RPMI8226 (cell line): ENCODE measurements around the gene SLC25A30.
"Not testable (repeated sequence)": the region's sequence is repeated elsewhere in the genome, so short reads cannot be mapped to it uniquely, and the experiment has no call there.

Source experiments
- DNase-seq: peaks from one replicate; pipeline ENCODE4 v3.0.0-alpha.2; 2015

The SLC25A30 gene

DNA sequence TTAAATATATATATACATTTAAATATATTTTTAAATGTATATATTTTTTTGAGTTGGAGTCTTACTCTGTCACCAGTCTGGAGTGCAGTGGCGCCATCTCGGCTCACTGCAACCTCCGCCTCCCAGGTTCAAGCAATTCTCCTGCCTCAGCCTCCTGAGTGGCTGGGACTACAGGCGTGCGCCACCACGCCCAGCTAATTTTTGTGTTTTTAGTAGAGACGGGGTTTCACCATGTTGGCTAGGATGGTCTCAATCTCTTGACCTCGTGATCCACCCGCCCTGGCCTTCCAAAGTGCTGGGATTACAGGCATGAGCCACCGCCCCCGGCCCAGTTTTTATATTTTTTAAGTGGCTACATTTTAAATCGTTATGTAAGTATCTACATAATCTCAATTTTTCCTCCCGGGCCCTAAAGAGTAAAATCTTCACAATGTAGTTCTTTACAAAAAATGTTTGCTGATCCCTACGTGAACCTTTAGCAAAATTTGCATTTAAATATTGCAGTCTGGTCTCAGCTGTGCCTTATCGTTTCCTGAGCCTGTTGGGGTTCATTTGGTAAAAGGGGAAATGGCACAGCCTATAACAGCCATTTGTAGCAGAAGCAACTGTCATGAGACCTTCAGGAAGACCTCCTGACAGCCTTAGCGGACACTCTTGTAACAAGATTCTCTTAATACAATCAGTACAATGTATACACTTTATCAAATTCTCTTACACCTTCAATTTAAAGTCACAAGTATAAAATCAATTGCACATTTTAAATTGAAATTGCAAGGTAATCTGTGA, 8.1 kb upstream of the SLC25A30 start:
- DNase-seq = not testable (repeated sequence)

GRCh38 chr13:45422731-45423292, 4.6 kb upstream of the SLC25A30 start:
- DNase-seq = no peak

DNA sequence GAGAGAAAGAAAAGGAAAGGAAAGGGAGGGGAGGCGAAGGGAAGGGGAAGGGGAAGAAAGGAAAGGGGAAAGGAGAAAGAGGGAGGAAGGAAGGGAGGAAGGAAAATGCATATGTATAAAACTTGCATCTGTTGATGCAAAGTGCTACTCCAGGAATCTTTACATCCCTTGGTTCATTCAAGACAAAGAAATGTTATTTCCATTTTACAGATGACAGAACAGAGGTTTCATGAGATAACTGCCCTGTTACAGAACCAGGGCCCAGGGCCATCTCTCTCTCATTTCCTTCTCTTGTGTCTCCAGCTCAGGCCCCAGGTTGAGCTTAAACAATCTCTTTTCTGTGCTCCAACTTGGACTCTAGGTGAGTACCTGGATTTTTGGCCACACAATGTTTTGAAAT, 1.8 kb upstream of the SLC25A30 start:
- DNase-seq = no peak

- not testable (repeated sequence) for DNase-seq
These were observed 1.2 kb upstream of the SLC25A30 start for GRCh38 chr13:45419389-45419788.

DNA sequence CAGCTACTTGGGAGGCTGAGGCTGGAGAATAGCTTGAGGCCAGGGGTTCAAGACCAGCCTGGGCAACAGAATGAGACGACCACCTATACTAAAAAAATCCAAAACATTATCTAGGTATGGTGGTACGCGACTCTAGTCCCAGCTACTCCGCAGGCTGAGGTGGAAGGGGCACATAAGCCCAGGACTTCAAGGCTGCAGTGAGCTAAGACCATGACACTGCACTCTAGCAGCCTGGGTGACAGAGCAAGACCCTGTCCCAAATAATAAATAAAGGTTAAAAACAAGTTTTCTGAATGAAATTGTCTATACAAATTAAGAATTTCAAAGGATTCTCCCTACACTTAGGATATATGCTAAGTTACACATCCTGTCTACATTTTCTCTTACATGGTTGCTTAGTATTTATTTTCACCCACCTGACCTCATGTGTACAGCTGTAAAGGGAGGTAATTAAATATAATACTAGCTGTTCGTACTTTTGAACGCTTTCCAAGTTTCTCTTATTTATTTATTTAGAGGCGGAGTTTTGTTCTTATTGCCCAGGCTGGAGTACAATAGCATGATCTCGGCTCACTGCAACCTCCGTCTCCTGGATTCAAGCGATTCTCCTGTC, 1.6 kb downstream of the SLC25A30 start:
- peak; percentile 13 for DNase-seq

- DNase-seq = no peak
These were observed 3.1 kb downstream of the SLC25A30 start for GRCh38 chr13:45415112-45415511.

DNA sequence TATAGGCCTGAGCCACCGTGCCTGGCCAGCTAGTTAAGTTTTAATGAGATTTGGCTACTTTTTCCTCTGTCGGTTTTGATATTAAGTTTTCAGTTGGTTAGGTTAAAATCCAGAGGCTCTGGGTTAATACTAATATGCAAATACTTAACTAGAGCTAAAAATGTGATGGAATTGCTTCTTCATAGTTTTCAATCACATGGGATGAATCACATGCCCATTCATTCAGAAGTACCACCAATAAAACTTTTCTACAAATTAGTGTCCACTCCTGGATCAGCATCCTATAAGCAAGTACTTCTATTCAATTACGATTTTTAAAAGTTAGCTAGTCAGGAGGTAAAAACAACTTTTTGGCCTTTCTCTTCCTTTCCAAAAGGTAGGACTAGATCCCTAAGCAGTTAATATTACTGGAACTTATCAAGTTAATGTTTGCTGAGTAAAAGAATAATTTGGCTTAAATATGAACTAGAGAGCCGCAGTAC, 4.3 kb downstream of the SLC25A30 start:
- no peak for DNase-seq

GRCh38 chr13:45412274-45413049, 5.7 kb downstream of the SLC25A30 start:
- DNase-seq = no peak

GRCh38 chr13:45411631-45412030, 6.5 kb downstream of the SLC25A30 start:
- no peak for DNase-seq

GRCh38 chr13:45411221-45411620, 7.0 kb downstream of the SLC25A30 start:
- DNase-seq = no peak

- no peak for DNase-seq
These were observed 7.7 kb downstream of the SLC25A30 start for GRCh38 chr13:45410466-45410865.

DNA sequence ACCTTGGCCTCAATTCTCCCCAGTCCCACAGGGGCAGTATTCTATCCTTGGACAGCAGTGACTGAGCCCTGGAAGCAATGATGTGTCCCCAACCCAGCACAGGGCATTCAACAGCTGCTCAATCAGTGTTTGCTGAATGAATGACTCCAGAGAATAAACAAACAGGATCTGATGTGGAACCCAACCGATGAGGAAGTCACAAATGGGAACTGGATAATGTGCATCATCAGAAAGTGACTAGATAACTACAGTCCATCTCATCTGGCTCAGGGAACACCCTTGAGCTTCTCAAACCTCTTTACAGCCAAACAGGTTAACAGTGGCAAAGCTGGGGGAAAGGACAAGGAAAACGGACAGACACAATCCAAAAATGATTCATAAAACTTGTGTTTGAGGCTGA, 8.2 kb downstream of the SLC25A30 start:
- DNase-seq = no peak

DNA sequence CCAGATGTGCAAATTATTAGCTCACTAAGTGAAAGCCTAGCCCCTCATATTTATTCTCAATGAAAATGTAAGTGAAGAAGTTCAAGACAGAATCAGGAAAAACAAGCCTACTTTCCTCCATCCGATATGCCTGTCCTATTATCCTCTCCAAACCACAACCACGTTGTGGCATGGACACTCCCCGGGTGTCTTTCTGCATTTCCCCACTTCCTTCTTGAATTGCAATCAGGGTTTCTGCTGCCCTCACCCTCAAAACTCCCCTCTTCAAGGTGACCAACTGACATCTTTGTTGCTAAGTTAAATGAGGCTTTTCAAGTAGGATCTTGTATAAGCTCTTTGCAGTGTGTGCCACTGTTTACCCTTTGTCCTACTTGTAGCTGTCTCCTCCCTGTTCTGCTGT, 11.8 kb downstream of the SLC25A30 start:
- no peak for DNase-seq

DNA sequence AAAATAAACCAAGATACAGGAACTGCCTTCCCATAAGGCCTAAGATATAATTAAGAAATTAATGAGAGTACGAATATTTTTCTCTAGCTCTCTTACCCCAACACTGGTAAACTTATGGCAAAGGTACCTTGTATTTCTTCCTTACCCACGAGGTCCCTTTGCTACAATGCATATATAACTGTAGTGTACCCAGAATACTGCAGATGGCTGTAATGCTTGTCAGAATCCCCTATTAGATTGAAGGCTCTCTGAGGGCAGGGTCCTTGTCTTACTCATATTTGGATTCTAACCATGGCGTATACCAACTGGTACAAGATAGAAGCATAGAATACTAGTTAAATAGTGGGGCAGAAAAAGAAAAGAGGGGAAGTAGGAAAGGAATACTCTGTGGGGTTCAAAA, 15.1 kb downstream of the SLC25A30 start:
- DNase-seq = no peak

GRCh38 chr13:45402641-45403040, 15.5 kb downstream of the SLC25A30 start:
- no peak for DNase-seq

GRCh38 chr13:45401314-45401713, 16.9 kb downstream of the SLC25A30 start:
- no peak for DNase-seq

DNA sequence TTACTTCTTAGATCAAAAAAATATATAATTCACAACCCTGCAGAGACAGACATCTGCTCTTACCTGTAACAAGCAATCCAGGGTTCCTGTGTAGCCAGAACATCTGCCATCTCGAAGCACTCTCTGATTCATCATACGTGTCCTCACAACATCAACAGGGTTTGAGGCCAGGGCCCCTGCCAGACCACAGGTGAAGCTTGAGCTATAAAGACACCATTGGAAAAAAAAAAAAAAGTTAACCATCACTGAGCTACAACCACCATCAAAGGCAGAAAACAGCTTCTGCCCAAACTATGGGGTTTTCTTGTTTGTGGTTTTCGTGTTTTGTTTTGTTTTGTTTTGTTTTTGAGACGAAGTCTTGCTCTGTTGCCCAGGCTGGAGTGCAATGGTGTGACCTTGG, 19.3 kb downstream of the SLC25A30 start:
- DNase-seq = no peak

DNA sequence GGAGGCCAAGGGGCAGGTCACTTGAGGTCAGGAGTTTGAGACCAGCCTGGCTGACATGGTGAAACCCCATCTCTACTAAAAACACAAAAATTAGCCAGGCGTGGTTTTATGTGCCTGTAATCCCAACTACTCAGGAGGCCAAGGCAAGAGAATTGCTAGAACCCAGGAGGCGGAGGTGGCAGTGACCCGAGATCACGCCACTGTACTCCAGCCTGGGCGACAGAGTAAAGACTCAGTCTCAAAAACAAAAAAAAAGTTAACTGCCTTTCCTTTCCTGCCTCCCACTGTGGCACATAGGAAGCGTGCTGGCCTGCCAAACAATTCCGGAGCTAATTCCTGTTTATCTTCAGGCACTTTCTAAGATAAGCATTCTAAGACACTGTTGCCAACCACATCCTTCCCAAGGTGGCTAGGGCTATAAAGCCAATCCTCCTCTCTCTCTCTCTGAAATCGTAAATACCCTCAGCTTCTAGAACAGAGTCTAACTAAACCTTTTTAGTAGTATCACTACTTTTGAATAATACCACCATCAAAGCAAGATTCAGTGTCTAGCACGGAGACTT, 21.6 kb downstream of the SLC25A30 start:
- no peak for DNase-seq

DNA sequence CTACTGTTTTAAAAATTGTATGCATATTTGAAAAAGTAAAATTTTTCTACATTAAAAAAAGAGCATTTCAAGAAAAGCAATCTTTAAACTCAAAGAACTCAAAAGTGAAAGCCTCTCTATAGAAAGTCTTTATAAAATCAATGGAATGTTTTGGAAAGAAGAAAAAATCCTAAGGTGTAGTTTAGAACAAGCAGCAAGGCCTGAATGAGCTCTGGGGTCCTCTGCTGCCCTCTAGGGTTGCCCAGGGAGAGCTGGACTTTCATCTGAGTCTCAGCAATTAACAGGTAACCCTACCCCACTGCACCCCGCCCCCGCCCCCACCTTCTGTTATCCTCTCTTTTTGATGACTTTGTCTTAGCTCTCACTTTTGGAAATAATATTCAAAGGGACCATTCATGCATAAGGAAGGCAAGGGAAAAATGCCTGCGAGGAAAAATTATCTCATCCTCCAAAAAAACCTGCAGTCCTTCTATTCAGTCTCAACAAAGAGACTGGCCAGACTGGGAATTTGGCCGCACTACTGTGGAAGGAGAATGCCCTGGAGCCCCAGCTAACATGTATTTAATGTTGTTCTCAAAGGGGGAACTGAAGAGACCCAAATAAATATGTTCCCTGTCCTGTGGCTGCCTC, 24.1 kb downstream of the SLC25A30 start:
- DNase-seq = peak; percentile 38

DNA sequence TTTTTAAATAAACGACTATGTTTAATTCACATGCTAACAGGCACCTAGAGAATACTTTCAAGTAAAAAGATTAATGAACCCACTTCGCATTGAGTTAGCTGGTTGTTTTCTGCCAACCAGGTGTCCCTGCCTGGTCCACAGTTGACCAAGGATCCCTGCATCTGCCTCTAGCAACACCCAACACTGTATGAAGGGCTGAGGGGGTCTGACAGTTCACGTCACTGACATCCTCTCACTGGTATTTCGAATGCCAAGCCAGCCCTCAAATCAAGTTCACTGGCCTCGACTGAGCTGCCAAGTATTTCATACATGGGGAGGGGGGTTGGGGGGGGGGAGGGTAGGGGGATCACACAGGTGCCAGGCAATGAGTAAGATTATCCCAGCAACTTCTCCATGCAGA, 25.4 kb downstream of the SLC25A30 start:
- no peak for DNase-seq

DNA sequence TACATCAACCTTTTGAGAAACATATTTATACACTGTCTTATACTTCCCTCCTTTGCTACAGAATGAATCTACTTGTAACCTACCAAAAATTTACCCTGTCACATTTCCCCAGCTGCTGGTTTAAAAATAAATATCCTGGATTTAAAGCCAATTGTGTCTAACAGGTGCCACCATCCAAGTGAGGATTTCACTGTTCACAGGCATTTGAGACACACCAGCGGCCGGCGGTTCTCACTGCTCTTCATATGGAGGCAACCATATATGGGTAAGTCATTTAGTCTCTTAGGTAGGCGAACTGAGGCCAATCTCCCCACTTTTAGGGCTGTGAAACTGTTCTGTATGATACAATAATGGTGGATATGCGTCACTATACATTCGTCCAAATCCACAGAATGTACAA, 26.2 kb downstream of the SLC25A30 start:
- DNase-seq = no peak

- DNase-seq = not testable (repeated sequence)
These were observed 27.0 kb downstream of the SLC25A30 start for GRCh38 chr13:45391128-45391527.

GRCh38 chr13:45390348-45390747, 27.8 kb downstream of the SLC25A30 start:
- DNase-seq = not testable (repeated sequence)
